ENCODE data around the gene SLC22A17.

The SLC22A17 gene

DNA sequence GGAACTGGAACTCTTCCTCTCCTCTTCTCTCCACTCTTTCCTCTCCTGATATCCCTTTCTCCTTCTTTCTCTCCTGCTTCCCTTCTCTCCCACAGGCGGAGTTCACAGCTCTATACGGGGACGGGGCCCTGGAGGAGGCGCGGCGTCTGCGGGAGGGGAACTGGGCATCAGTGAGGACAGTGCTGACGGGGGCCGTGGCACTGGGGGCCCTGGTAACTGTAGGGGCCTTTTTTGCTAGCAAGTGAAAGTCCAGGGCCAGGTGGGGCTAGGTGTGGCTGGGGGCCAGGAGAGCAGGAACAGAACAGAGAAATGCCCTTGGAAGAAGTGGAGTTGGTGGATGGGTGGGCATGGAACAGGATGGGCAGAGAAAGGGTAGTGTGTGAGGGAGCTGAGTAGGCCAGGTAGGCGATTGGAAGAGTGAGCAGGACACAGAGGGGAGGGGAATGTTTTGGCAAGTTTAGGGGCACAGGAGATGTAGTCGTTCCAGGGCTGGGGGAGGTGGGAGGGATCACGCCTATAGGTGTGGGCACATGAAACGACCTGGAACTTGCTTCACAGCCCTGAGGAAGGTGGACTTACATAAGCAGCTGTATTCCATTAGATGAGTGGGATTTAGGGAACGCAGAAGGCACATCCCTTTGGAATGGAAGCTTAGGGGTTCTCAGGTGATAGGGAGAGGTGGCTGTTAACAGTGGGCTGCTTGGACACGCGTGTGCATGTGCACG is 43.8 kb downstream of the SLC22A17 start:
- Histone ChIP-seq H3K9me3 (ENCODE audit: control insufficient read depth in 1 of 2, low read length in 2 of 2) (no peaks in the 10 kb centered on the region), H3K36me3 (ENCODE audit: control insufficient read depth in 1 of 2, insufficient read depth in 2 of 2, low read length in 2 of 2) (peaks cover 18 to 22% of the 10 kb centered on the region in 2 donors), H3K27me3 (ENCODE audit: low read depth, low read length) (no peaks in the 10 kb centered on the region), H3K27ac (ENCODE audit: low read length) (no peak overlapping the region), H3K4me3 (ENCODE audit: low read depth in 1 of 2, low read length in 2 of 2) (peak overlapping the region in 1 of 2 donors; percentile 67), H3K4me1 (ENCODE audit: control insufficient read depth in 1 of 2, insufficient read depth in 2 of 2, low read length in 2 of 2) (peaks cover 20 to 47% of the 10 kb centered on the region in 2 donors)

DNA sequence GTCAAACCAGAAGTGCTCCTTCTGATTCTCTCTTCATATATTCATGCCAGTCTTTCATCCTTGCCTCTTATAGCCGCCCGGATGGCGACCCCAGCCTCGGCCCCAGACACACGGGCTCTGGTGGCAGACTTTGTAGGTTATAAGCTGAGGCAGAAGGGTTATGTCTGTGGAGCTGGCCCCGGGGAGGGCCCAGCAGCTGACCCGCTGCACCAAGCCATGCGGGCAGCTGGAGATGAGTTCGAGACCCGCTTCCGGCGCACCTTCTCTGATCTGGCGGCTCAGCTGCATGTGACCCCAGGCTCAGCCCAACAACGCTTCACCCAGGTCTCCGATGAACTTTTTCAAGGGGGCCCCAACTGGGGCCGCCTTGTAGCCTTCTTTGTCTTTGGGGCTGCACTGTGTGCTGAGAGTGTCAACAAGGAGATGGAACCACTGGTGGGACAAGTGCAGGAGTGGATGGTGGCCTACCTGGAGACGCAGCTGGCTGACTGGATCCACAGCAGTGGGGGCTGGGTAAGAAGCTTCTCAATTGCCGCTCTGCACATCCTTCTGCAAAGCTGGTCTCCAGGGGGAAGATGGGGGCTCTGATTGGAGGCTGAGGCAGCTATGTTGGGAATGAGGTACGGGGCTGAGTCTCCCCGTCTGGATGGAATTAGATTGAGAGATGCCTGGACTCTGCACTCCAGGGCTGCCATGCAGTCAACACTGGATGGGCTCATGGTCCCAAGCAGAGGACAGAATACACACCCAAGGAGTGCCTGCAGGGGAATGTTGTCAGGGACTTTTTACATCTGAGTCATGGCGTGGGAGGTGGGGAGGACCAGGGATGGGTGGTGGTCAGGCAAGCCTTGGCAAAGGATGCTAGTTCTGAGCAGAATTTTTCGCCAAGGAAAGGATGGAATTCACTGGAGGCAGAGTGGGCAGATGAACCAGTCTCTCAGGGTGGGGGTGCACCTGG is 44.7 kb downstream of the SLC22A17 start:
- H3K36me3 ChIP-seq (ENCODE audit: control insufficient read depth in 1 of 2, insufficient read depth in 2 of 2, low read length in 2 of 2), result peaks cover 18 to 22% of the 10 kb centered on the region in 2 donors
- no peaks in the 10 kb centered on the region for H3K27me3 ChIP-seq (ENCODE audit: low read depth, low read length)
- peaks cover 20 to 47% of the 10 kb centered on the region in 2 donors for H3K4me1 ChIP-seq (ENCODE audit: control insufficient read depth in 1 of 2, insufficient read depth in 2 of 2, low read length in 2 of 2)
- peak overlapping the region; percentile 67 to 95 for H3K4me3 ChIP-seq (ENCODE audit: low read depth in 1 of 2, low read length in 2 of 2)
- no peaks in the 10 kb centered on the region for H3K9me3 ChIP-seq (ENCODE audit: control insufficient read depth in 1 of 2, low read length in 2 of 2)
- peak overlapping the region; percentile 97 for H3K27ac ChIP-seq (ENCODE audit: low read length)

DNA sequence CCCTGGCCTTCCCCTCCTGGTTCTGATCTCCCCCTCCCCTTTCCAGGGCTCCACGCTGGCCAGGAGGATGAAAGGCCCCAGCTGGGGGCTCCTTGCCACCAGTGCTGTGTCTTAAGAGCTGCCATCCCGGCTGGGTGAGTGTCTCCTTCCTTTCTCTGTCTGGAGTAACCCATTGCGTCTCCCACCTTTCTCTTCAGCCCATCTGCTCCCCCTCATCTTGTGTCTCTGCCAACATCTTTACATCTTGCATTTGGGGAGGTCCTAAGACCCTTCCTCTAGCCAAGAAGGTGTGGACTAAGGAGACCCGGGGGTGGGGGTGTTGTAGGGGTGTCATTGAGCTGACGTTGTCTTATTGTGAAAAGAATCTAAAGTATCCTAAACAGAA is 45.5 kb downstream of the SLC22A17 start:
- no peaks in the 10 kb centered on the region for H3K27me3 ChIP-seq (ENCODE audit: low read depth, low read length)
- H3K36me3 ChIP-seq (ENCODE audit: control insufficient read depth in 1 of 2, insufficient read depth in 2 of 2, low read length in 2 of 2), result peaks cover 18 to 22% of the 10 kb centered on the region in 2 donors
- peaks cover 20 to 48% of the 10 kb centered on the region in 2 donors for H3K4me1 ChIP-seq (ENCODE audit: control insufficient read depth in 1 of 2, insufficient read depth in 2 of 2, low read length in 2 of 2)
- no peaks in the 10 kb centered on the region for H3K9me3 ChIP-seq (ENCODE audit: control insufficient read depth in 1 of 2, low read length in 2 of 2)
- H3K27ac ChIP-seq (ENCODE audit: low read length), result peak overlapping the region; percentile 97
- H3K4me3 ChIP-seq (ENCODE audit: low read depth in 1 of 2, low read length in 2 of 2), result peak overlapping the region; percentile 67 to 95

DNA sequence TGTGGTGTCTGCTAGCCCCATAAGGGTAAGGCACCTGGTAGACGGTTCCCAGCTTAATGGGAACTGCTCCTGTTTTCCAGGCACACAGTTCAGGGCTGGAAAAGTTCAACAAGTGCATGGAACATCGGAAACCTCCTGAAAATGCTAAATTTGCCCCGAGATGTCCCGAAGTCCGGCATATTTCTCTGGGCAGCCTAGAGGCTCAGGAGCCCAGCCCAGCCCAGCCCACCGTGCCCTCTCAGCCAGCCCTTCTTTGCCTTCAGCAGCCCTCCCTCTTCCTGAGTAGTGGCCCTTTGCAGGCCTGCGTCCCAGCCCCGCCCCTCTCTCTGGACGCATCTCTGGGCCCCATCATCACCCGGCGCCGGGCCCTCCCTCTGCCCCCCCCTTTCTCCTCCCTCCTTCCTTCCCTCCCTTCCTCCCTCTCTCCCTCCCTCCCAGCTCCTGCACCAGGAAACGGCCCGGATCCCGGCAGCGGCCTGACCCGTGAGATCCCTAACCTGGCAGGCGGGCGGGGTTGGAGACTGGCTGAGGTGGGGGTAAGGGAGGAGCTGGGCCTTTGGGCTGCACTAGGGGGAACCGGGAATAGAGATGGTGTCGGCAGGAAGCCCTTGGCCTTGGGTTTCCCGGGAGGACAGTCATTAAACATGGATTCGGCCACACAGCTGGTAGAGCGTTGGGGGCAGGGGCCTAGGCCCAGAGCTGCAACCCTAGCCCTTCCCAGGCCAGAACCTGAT is 46.1 kb downstream of the SLC22A17 start, which contains the start of gene BCL2L2:
Gene BCL2L2, plus strand, starts transcription at position 422 of the 734 bp plus-strand sequence. CDS start 935 bp downstream, outside the sequence.
- Histone ChIP-seq H3K4me1 (ENCODE audit: control insufficient read depth in 1 of 2, insufficient read depth in 2 of 2, low read length in 2 of 2) (peaks cover 20 to 51% of the 10 kb centered on the region in 2 donors), H3K36me3 (ENCODE audit: control insufficient read depth in 1 of 2, insufficient read depth in 2 of 2, low read length in 2 of 2) (peaks cover 18 to 22% of the 10 kb centered on the region in 2 donors), H3K27me3 (ENCODE audit: low read depth, low read length) (no peaks in the 10 kb centered on the region), H3K4me3 (ENCODE audit: low read depth in 1 of 2, low read length in 2 of 2) (peak within 1 kb of the TSS; percentile 67 to 95), H3K27ac (ENCODE audit: low read length) (peak within 1 kb of the TSS; percentile 97), H3K9me3 (ENCODE audit: control insufficient read depth in 1 of 2, low read length in 2 of 2) (no peaks in the 10 kb centered on the region)

DNA sequence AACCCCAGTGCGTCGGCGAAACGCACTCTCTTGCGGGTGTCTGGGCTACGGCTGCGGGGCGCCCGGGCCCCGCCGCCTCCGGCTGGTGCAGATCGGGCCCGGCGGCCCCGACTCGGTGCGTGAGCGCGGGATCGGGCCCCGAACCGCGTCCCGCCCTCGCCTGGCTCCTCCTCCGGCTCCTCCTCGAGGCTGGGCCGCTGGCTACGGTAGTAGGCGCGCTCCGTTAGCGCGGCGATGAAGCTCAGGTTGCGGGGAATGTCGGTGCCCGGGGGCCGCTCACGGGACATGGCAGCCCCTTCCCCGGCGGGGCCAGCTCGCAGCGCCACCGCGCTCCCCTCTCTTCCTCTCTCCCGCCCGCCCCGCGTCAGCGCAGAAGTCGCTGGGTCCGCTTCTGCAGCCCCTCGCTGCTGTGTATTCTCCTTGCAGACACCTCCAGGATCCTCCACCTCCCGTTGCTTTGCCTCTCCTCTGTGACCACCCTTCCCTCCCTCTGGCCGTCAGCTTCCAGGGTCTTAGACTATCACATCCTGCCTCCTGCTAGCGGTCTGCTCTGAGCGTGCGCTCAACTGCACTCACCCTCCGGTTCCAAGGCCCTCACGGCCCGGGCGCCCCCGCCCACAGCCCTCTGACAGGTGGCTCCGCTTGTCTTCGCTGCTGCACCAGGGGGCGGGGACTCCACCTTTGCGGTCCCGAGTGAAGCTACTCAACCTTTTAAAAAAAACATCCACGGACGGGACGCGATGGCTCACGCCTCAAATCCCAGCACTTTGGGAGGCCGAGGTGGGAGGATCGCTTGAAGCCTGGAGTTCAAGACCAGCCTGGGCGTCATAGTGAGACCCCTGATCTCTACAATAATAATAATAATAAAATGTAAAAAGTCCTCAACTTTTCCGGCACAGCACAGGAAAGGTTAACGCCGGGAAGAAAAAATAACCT is 50.1 kb downstream of the SLC22A17 start, which contains the start of gene PPP1R3E:
Gene PPP1R3E, minus strand, starts transcription at position 570 of the 936 bp plus-strand sequence. Its CDS starts 283 bp downstream, at position 287.
- H3K36me3 ChIP-seq (ENCODE audit: control insufficient read depth in 1 of 2, insufficient read depth in 2 of 2, low read length in 2 of 2), result peaks cover 0 to 18% of the 10 kb centered on the region in 2 donors
- H3K9me3 ChIP-seq (ENCODE audit: control insufficient read depth in 1 of 2, low read length in 2 of 2), result no peaks in the 10 kb centered on the region
- H3K27me3 ChIP-seq (ENCODE audit: low read depth, low read length), result no peaks in the 10 kb centered on the region
- peak within 1 kb of the TSS; percentile 80 for H3K27ac ChIP-seq (ENCODE audit: low read length)
- peaks cover 20 to 33% of the 10 kb centered on the region in 2 donors for H3K4me1 ChIP-seq (ENCODE audit: control insufficient read depth in 1 of 2, insufficient read depth in 2 of 2, low read length in 2 of 2)
- H3K4me3 ChIP-seq (ENCODE audit: low read depth in 1 of 2, low read length in 2 of 2), result peak within 1 kb of the TSS; percentile 76 to 85

DNA sequence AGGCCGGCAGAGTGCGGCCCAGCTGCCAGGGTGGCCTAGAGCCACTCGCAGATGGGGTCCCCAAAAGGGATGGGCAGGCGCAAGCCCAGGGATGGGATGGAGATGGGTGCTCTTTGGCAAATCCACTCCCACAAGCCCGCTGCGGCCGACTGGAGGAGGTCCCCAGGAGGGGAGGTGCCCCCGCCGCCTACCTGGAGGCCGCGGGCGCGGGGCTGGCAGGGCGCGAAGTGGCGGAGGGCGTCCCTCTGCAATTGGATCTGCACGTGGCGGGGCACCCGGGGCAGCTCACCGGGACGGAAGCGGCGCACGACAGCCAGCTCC is 50.8 kb downstream of the SLC22A17 start:
- peak overlapping the region; percentile 76 to 85 for H3K4me3 ChIP-seq (ENCODE audit: low read depth in 1 of 2, low read length in 2 of 2)
- no peaks in the 10 kb centered on the region for H3K9me3 ChIP-seq (ENCODE audit: control insufficient read depth in 1 of 2, low read length in 2 of 2)
- peaks cover 4 to 24% of the 10 kb centered on the region in 2 donors for H3K36me3 ChIP-seq (ENCODE audit: control insufficient read depth in 1 of 2, insufficient read depth in 2 of 2, low read length in 2 of 2)
- H3K27ac ChIP-seq (ENCODE audit: low read length), result peak overlapping the region; percentile 80
- no peaks in the 10 kb centered on the region for H3K27me3 ChIP-seq (ENCODE audit: low read depth, low read length)
- H3K4me1 ChIP-seq (ENCODE audit: control insufficient read depth in 1 of 2, insufficient read depth in 2 of 2, low read length in 2 of 2), result peaks cover 13 to 29% of the 10 kb centered on the region in 2 donors

DNA sequence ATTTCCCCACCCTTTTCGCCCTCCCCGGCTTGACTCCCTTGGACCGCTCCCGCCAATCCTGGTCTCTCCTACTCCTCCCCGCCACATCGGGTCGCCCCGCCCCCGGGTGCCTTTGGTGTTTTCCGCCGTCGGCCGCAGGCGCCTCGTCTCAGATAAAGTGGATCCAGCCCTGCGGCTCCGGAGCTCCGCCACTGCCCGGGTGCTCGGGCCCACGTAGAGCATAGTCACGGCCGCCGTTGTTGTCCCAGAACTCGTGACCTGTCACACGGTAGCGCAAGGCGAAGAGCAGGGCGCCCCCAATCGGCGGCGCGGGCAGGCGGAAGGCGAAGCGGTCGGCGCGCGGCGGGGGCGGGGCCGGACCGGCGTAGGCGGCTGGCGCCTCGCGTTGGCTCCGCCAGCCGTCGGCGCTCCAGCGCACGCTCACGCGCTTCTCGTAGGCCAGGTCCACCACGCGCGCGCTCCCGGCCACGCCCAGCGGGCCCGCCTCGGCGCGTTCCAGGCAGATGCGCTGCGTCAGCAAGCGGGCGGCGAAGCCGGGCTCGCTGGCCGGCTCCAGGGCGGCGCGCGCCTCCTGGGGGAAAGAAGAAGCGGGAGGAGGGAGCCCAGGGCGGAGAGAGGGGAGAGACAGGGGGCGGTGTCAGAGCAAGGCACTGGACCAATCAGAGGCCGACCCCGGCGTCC is 51.3 kb downstream of the SLC22A17 start:
- Histone ChIP-seq H3K9me3 (ENCODE audit: control insufficient read depth in 1 of 2, low read length in 2 of 2) (no peaks in the 10 kb centered on the region), H3K27ac (ENCODE audit: low read length) (peak overlapping the region; percentile 99), H3K4me1 (ENCODE audit: control insufficient read depth in 1 of 2, insufficient read depth in 2 of 2, low read length in 2 of 2) (peaks cover 13 to 29% of the 10 kb centered on the region in 2 donors), H3K4me3 (ENCODE audit: low read depth in 1 of 2, low read length in 2 of 2) (peak overlapping the region; percentile 76 to 85), H3K36me3 (ENCODE audit: control insufficient read depth in 1 of 2, insufficient read depth in 2 of 2, low read length in 2 of 2) (peaks cover 4 to 24% of the 10 kb centered on the region in 2 donors), H3K27me3 (ENCODE audit: low read depth, low read length) (no peaks in the 10 kb centered on the region)

DNA sequence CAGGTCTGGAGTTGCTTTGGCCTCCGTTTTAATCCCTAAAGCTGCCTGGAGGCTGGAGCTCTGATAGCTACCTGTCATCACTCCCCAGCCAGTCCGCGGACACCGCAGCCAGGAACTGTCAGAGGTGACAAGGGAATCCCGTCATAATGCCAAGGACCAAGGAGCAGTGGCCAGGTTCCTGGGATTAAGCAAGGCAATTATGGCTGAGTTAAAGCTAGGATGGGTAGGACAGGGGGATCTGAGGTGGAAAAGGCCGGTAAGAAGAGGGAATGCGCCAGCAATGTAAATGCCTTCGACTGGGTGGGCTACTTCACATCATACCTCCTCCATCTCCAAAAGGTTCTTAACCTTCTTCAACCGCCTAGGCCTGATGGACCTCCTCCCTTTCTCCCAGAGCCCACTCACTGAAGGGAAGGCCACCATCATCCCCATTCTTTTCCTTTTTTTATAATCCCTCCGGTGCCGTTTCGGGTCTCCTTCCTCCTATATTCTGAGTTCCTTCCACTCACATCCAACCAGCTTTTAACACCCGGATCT is 51.9 kb downstream of the SLC22A17 start:
- Histone ChIP-seq H3K9me3 (ENCODE audit: control insufficient read depth in 1 of 2, low read length in 2 of 2) (no peaks in the 10 kb centered on the region), H3K4me3 (ENCODE audit: low read depth in 1 of 2, low read length in 2 of 2) (peak overlapping the region; percentile 85 to 95), H3K27ac (ENCODE audit: low read length) (peak overlapping the region; percentile 99), H3K36me3 (ENCODE audit: control insufficient read depth in 1 of 2, insufficient read depth in 2 of 2, low read length in 2 of 2) (peaks cover 4 to 24% of the 10 kb centered on the region in 2 donors), H3K4me1 (ENCODE audit: control insufficient read depth in 1 of 2, insufficient read depth in 2 of 2, low read length in 2 of 2) (peaks cover 7 to 23% of the 10 kb centered on the region in 2 donors), H3K27me3 (ENCODE audit: low read depth, low read length) (no peaks in the 10 kb centered on the region)

DNA sequence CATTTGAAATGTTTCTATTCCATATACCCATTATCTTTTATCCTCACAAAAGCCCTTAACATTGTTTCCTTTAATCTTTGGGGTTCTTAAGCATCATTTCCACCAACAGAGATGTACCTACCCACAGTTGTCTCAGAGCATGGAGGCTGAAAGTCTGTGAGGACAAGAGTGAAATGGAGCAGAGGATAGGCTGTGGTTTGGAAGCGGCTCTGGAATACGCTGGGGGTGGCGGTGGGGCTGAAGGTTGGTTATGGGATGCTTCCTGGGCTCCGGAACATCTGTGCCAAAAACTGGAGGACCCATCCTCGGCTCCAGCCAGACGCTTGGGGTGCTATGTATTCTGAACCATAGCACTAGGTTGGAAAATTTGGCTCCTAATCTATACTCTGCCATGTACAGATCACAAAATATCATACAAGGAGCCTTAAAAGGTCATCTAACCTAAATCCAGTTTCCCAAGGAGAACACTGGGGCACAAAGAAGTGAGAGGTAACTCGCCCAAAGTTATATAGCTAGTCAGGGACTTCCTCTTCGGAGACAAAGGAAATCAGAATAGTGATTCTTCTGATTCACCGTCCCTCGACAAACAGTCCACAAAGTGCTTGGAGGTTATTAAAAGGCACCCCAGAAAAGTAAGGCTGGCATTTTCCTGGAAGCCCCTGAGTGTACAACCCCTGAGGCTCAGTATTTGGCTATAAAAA is 52.6 kb downstream of the SLC22A17 start:
- Histone ChIP-seq H3K4me3 (ENCODE audit: low read depth in 1 of 2, low read length in 2 of 2) (peak overlapping the region; percentile 85 to 95), H3K36me3 (ENCODE audit: control insufficient read depth in 1 of 2, insufficient read depth in 2 of 2, low read length in 2 of 2) (peaks cover 4 to 24% of the 10 kb centered on the region in 2 donors), H3K27ac (ENCODE audit: low read length) (peak overlapping the region; percentile 99), H3K4me1 (ENCODE audit: control insufficient read depth in 1 of 2, insufficient read depth in 2 of 2, low read length in 2 of 2) (peaks cover 5 to 23% of the 10 kb centered on the region in 2 donors), H3K27me3 (ENCODE audit: low read depth, low read length) (no peaks in the 10 kb centered on the region), H3K9me3 (ENCODE audit: control insufficient read depth in 1 of 2, low read length in 2 of 2) (no peaks in the 10 kb centered on the region)
